Progenitor cell of endocrine pancreas (in vitro differentiated cells): ENCODE results near the gene TDP2. TPM values are rescaled to one million over a fixed set of nuclear protein-coding genes. Genes with fewer than 3 reads are reported as not detected.
A peak's percentile ranks its signal among the peaks of the same experiment; 100 is the strongest.

ENCODE experiments used
- DNase-seq: peaks from one replicate; pipeline ENCODE4 v3.0.0; 2021; ENCODE audit warnings: low spot score; ENCODE audit not compliant: unreplicated experiment
- H3K27ac Mint-ChIP-seq: 2 replicates; pipeline ENCODE4 v1.8.0; 2021; ENCODE audit warnings: mild to moderate bottlenecking, moderate library complexity, mixed read lengths
- H3K27me3 Mint-ChIP-seq: 2 replicates; pipeline ENCODE4 v1.8.0; 2021; ENCODE audit warnings: mixed read lengths
- H3K36me3 Mint-ChIP-seq: 2 replicates; pipeline ENCODE4 v1.8.0; 2022; ENCODE audit warnings: mixed read lengths; ENCODE audit not compliant: insufficient read depth
- H3K4me1 Mint-ChIP-seq: 2 replicates; pipeline ENCODE4 v1.8.0; 2021; ENCODE audit warnings: low read depth, mixed read lengths
- H3K4me3 Mint-ChIP-seq: 2 replicates; pipeline ENCODE4 v1.8.0; 2021; ENCODE audit warnings: low read depth, mild to moderate bottlenecking, moderate library complexity, mixed read lengths
- H3K9me3 Mint-ChIP-seq: 2 replicates; pipeline ENCODE4 v1.8.0; 2021; ENCODE audit warnings: low read depth, mixed read lengths
- CTCF ChIP-seq: fragments of 200-600 bp; sonication (generic); IDR thresholded peaks from one replicate; pipeline ENCODE4 v1.5.0; 2021; ENCODE audit warnings: antibody characterized with exemption, mild to moderate bottlenecking; ENCODE audit not compliant: unreplicated experiment
- long read RNA-seq: library from polyadenylated mRNA; unstranded; transcript quantifications from one replicate; pipeline ENCODE4 v2.0.0, GENCODE V29; 2020
- total RNA-seq: library from RNA; stranded (reverse); gene quantifications from 2 replicates; pipeline ENCODE4 v1.2.1, GENCODE V29; 2021

The TDP2 gene
- 65.6 and 69.8 TPM in 2 replicates for total RNA-seq
- long read RNA-seq, transcript TDP2-202 (7 exons, 2,071 nt) = major isoform, 142 of 186 reads
- long read RNA-seq, partial matches to known transcripts = 26 of 186 reads
- long read RNA-seq, other reads (novel, unspliced or antisense) = 16 of 186 reads

GRCh38 chr6:24666641-24667377 lies at the start of gene TDP2, which contains the start of gene ACOT13:
TDP2 (minus strand) TSS chr6:24666899; CDS start chr6:24666862, 37 bp downstream.
ACOT13 (plus strand) TSS chr6:24667077; CDS start chr6:24667264, 187 bp downstream.
- H3K27me3 Mint-ChIP-seq = no peaks in the 10 kb centered on the region
- H3K9me3 Mint-ChIP-seq = peaks cover 20% of the 10 kb centered on the region
- DNase-seq = peak; percentile 94
- H3K27ac Mint-ChIP-seq = peak within 1 kb of the TSS; percentile 100
- H3K36me3 Mint-ChIP-seq = peaks cover 36% of the 10 kb centered on the region
- peak; percentile 65 for TF ChIP-seq CTCF
- H3K4me3 Mint-ChIP-seq = peak within 1 kb of the TSS; percentile 88
- H3K4me1 Mint-ChIP-seq = peaks cover 41% of the 10 kb centered on the region

- Mint-ChIP-seq H3K27me3 (no peaks in the 10 kb centered on the region), H3K36me3 (peaks cover 52% of the 10 kb centered on the region), H3K27ac (peak overlapping the region; percentile 11), H3K9me3 (no peaks in the 10 kb centered on the region), H3K4me1 (peaks cover 6% of the 10 kb centered on the region), H3K4me3 (no peak overlapping the region)
- no peak for TF ChIP-seq CTCF
- DNase-seq = no peak
Observed at GRCh38 chr6:24710519-24711303, 44.0 kb upstream of the TDP2 start.

- no peak for TF ChIP-seq CTCF
- Mint-ChIP-seq H3K4me3 (no peak overlapping the region), H3K27ac (no peak overlapping the region), H3K4me1 (peaks cover 5% of the 10 kb centered on the region), H3K9me3 (no peaks in the 10 kb centered on the region), H3K36me3 (peaks cover 44% of the 10 kb centered on the region), H3K27me3 (no peaks in the 10 kb centered on the region)
- DNase-seq = no peak
Observed at GRCh38 chr6:24709014-24709711, 42.5 kb upstream of the TDP2 start.

GRCh38 chr6:24708612-24709011 lies 41.9 kb upstream of the TDP2 start:
- TF ChIP-seq CTCF = no peak
- Mint-ChIP-seq H3K4me3 (no peak overlapping the region), H3K27me3 (no peaks in the 10 kb centered on the region), H3K36me3 (peaks cover 43% of the 10 kb centered on the region), H3K4me1 (peaks cover 4% of the 10 kb centered on the region), H3K9me3 (no peaks in the 10 kb centered on the region), H3K27ac (no peak overlapping the region)
- no peak for DNase-seq

GRCh38 chr6:24704468-24704867 lies 37.8 kb upstream of the TDP2 start:
- Mint-ChIP-seq H3K36me3 (peaks cover 36% of the 10 kb centered on the region), H3K9me3 (no peaks in the 10 kb centered on the region), H3K27ac (no peak overlapping the region), H3K4me1 (peaks cover 5% of the 10 kb centered on the region), H3K27me3 (no peaks in the 10 kb centered on the region), H3K4me3 (no peak overlapping the region)
- TF ChIP-seq CTCF = no peak
- no peak for DNase-seq
